Kidney epithelial cell (primary cell): ENCODE data around the gene KCNA10. TPM values are rescaled to one million over a fixed set of nuclear protein-coding genes. Genes with fewer than 3 reads are reported as not detected.
"Not testable (repeated sequence)": the region's sequence is repeated elsewhere in the genome, so short reads cannot be mapped to it uniquely, and the experiment has no call there.

Experiments used
- DNase-seq: peaks from one replicate; pipeline ENCODE4 v3.0.0-alpha.2; 2010; ENCODE audit warnings: low read depth
- H3K27me3 ChIP-seq: 2 replicates; pipeline ENCODE4 v1.6.0; 2011; ENCODE audit warnings: low read length; ENCODE audit not compliant: control insufficient read depth, insufficient read depth
- H3K36me3 ChIP-seq: 2 replicates; pipeline ENCODE4 v1.5.1; 2011; ENCODE audit warnings: low read length; ENCODE audit not compliant: control insufficient read depth, insufficient read depth
- H3K4me3 ChIP-seq: 2 replicates; pipeline ENCODE4 v1.5.1; 2011; ENCODE audit warnings: low read depth, mild to moderate bottlenecking, control low read depth, low read length
- total RNA-seq: library from RNA; depleted of rRNA; stranded (reverse); fragments of >200 nt; gene quantifications from 2 replicates; pipeline ENCODE4 v1.2.3, GENCODE V29; 2015
- TF ChIP-seq, protein P1 (sequence below): IDR thresholded peaks from 2 replicates; pipeline ENCODE4 v1.5.1; 2011; ENCODE audit warnings: mild to moderate bottlenecking, moderate library complexity, low read length, control low read depth, inconsistent platforms; ENCODE audit not compliant: insufficient read depth, poor library complexity, severe bottlenecking

The KCNA10 gene
- total RNA-seq, 1 donor from 2014 or later: not detected

DNA sequence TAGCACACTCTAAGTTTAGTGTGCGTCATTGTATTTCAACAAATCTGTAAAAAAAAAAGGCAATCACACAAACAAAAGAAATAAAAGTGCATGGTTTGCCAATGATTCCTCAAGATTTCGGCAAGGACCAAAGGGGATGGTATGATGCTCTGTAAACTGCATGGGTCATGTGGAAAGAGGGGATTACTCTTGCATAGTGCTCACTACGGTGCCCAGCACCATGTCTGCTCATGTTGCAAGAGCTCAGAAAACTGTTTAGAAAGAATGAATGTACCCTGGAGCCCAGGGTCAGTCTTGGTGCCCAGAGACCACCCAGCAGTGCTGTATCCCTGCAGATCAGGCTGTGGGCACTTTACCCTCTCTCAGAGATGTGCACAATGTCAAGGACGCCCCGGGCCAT lies 3.6 kb upstream of the KCNA10 start:
- TF ChIP-seq, protein P1, sequence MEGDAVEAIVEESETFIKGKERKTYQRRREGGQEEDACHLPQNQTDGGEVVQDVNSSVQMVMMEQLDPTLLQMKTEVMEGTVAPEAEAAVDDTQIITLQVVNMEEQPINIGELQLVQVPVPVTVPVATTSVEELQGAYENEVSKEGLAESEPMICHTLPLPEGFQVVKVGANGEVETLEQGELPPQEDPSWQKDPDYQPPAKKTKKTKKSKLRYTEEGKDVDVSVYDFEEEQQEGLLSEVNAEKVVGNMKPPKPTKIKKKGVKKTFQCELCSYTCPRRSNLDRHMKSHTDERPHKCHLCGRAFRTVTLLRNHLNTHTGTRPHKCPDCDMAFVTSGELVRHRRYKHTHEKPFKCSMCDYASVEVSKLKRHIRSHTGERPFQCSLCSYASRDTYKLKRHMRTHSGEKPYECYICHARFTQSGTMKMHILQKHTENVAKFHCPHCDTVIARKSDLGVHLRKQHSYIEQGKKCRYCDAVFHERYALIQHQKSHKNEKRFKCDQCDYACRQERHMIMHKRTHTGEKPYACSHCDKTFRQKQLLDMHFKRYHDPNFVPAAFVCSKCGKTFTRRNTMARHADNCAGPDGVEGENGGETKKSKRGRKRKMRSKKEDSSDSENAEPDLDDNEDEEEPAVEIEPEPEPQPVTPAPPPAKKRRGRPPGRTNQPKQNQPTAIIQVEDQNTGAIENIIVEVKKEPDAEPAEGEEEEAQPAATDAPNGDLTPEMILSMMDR: no peak
- no peak for DNase-seq
- no peaks in the 10 kb centered on the region for H3K36me3 ChIP-seq
- peaks cover 18% of the 10 kb centered on the region for H3K27me3 ChIP-seq
- H3K4me3 ChIP-seq: no peak overlapping the region

DNA sequence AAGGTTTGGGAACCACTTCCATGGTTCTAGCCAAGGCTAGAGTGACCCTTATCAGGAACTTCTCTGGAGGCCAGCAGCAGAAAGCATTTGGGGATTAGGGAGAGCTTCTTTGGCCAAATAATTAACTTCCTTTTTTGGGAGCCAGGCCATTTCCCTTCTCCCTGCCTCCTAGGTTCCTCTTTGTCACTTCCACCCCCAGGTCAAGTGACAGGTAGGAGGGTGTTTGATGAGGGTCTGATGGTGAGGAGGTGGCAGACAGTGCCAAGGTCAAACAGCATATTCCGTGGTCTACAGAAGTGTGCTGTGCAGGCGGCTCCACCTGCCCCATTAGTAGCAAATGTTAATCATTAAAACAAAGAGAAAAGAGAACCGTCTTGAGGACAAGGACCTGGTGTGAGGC lies 1.9 kb upstream of the KCNA10 start:
- H3K4me3 ChIP-seq: no peak overlapping the region
- H3K36me3 ChIP-seq: no peaks in the 10 kb centered on the region
- H3K27me3 ChIP-seq: peaks cover 14% of the 10 kb centered on the region
- TF ChIP-seq, protein P1: no peak
- DNase-seq: no peak

DNA sequence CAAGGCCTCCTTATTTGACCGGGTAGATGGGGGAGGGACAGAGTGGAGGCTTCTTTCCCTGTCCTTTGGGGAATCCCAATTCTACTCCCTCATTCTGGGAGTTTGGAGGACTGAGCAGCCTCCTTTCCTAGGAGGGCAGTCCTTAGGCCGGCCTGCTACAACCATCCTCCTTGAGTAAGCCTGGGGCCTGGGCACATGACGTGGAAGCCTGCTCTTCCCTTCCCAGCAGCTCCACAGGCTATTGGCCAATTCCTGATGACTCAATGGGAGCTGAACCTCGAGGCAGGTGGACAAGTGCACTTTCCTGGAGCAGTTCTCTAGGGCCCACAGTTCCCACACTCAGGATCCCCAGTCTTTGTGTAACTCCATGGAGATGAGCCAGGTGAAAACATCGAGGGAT lies 3.1 kb downstream of the KCNA10 start:
- H3K36me3 ChIP-seq: no peaks in the 10 kb centered on the region
- DNase-seq: no peak
- no peaks in the 10 kb centered on the region for H3K27me3 ChIP-seq
- H3K4me3 ChIP-seq: no peak overlapping the region
- TF ChIP-seq, protein P1: no peak

DNA sequence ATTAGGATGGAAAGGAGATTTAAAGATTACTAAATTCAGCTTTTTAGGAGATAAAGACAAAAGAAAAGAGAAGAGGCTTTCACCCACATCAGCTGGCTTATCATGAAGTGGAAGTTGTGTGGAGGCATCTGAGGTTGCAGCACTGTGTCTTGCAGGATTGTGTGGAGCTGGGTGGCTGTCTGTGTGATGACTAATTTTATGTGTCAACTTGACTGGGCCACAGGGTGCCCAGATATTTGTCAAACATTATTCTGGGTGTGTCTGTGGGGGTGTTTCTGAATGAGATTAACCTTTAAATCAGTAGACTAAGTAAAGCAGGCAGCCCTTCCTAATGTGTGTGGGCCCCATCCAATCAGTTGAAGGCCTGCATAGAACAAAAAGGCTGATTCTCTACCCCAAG lies 3.9 kb downstream of the KCNA10 start:
- TF ChIP-seq, protein P1: no peak
- no peaks in the 10 kb centered on the region for H3K36me3 ChIP-seq
- no peaks in the 10 kb centered on the region for H3K27me3 ChIP-seq
- DNase-seq: no peak
- no peak overlapping the region for H3K4me3 ChIP-seq

DNA sequence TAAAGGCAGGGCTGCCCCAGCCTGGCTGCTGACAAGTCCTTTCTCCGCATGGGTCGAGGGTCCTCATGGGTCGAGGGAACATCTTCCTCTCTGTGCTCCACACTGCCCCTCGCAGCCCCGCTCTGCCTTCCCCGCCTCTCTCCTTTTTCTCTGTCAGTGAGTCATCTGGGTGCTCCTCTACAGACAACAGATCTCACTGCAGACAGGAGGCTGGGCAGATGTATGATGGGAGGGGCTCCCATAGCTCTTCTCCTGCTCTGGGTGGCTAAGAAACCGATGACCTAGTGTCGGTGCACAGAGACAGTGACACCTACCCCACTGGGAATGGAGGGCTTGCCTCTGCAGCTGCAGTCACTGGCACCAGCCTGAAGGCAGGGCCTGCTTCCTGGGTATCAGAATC lies 5.5 kb downstream of the KCNA10 start:
- TF ChIP-seq, protein P1: no peak
- Histone ChIP-seq H3K36me3 (no peaks in the 10 kb centered on the region), H3K4me3 (no peak overlapping the region), H3K27me3 (no peaks in the 10 kb centered on the region)
- no peak for DNase-seq

DNA sequence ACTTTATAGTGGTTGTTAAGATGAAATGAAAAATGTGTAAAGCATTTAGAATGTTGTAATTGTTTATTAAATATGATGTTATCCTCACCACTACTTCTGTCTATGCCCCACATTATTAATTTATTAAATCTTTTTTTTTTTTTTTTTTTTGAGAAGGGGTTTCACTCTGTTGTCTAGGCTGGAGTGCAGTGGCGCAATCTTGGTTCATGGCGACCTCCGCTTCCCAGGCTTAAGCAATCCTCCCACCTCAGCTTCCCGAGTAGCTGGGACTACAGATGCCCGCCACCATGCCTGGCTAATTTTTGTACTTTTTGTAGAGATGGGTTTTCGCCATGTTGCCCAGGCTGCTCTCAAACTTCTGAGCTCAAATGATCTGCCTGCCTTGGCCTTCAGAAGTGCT lies 7.5 kb downstream of the KCNA10 start:
- no peaks in the 10 kb centered on the region for H3K36me3 ChIP-seq
- no peaks in the 10 kb centered on the region for H3K27me3 ChIP-seq
- no peak for DNase-seq
- no peak overlapping the region for H3K4me3 ChIP-seq
- TF ChIP-seq, protein P1: no peak

DNA sequence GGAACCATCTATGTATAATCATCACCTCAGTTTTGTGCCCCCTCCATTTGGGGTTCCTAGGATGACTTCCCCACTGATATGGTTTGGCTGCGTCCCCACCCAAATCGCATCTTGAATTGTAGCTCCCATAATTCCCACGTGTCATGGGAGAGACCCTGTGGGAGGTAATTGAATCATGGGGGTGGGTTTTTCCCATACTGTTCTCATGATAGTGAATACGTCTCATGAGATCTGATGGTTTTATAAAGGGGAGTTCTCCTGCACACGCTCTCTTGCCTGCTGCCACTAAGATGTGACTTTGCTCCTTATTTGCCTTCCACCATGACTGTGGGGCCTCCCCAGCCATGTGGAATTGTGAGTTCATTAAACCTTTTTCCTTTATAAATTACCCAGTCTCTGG lies 8.1 kb downstream of the KCNA10 start:
- DNase-seq, H3K36me3 ChIP-seq: not testable (repeated sequence)

More for the DNA sequence above, 8.1 kb downstream of the KCNA10 start:
- not testable (repeated sequence) for H3K4me3 ChIP-seq, H3K27me3 ChIP-seq
